NCI-H460 (cell line): ENCODE data around the gene FEV. TPM values are rescaled to one million over a fixed set of nuclear protein-coding genes. Genes with fewer than 3 reads are reported as not detected.

Experiments
- DNase-seq: peaks from one replicate; pipeline ENCODE4 v3.0.0-alpha.2; 2016; ENCODE audit warnings: low read depth; ENCODE audit errors: extremely low read depth
- total RNA-seq: library from RNA; depleted of rRNA; stranded (reverse); fragments of >200 nt; shearing (Covaris generic); gene quantifications from 2 replicates; pipeline ENCODE4 v1.2.3, GENCODE V29; 2014

The FEV gene
- total RNA-seq, 1 experiment from 2014 or later, result not detected

DNA sequence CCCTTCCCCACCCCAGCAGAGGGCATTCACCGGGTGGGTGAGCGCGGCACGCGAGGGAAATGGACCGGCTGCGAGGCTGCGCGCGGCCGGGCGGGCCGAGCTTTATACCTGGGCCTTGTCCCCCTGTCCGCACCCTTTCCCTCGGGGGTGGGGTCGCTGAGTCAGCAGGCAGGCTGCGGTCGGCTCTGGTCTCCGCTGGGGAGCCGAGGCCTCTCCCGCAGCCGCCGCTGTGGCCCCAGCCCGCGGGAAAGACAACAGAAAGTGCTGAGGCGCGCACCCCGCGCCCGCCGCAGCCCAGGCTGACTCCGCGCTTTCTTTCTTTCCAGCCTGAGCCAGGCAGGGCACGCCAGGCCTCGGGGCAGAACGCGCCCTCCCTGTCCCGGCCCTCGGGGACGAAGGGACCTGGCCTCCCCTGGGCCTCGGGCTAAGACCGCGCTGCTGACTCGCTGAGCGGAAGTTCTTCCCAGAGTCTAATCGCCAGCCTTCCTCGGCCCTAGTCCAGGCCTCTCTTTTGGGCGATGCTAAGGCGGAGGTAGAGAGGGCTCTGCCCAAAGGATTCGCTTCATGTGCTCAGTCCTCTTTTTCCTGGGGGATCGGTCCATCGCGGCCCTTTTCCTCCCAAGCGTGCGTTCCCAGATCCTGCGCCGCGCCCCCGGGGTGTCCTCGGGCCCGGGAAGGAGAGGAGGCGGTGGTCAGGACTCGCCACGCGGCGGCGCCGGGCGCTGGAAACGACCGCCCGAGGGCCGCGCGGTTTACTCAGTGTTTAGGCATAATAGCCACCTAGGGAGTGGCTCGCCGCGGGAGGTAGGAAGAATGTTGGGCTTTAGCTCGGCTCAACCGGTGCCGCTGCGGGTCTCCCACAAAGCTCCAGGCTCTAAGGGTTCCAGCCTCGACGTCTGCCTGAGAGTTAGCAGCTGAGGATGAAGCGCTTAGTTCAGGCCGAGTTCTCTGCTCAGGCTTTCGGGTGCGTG lies 8.6 kb upstream of the FEV start, which contains the start of gene CRYBA2:
Gene CRYBA2 (minus strand): TSS at position 78 of the 971 bp plus-strand sequence. CDS start 246 bp downstream, outside the sequence.
- DNase-seq, result no peak

DNA sequence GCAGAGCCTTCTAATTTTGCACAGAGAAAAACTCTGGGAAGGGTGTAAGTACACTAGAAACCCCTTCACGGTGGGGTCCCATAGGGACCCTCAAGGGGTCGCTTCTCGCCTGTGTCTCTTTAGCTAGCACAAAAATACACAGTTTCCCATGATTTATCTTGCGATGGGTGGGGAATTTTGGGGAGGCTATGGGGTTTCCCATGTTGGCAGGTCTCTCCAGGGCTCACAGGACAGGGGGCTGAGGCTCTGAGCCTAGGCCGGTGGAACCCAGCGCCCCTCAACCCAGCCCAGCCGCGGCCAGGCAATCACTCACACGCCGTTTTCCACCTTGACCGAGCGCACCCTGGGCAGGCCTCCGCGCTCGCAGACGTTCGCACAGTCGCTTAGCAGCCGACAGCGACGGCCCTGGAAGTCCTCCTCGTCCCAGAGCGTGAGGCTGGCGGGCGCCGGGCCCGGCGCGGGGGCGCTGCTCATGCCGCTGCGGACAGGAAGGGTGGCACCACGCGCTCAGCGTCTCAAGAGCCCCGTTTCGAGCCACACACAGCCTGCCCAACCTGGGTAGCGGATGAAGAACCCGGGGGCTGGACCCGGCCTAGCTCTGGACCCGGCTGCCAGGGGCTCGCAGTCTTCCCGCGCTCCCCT lies 7.8 kb upstream of the FEV start:
- no peak for DNase-seq

DNA sequence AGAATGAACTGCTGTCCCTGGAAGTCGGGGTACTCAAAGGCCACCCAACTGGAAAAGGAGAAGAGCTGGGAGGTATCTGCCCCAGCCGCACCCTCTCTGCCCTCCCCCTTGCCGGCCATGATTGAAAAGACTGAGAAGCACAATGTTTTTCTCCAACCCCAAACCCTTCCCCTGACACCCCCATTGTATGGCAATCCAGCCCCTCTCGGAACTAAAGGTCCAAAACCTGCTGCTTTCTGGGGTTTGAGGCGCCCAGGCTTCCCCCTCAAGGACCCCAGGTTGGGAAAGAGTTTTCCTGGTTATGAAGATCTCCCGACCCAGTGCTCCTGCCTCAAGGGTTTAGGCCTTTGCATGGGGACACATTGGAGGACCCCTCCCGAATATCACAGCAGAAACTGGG lies 7.2 kb upstream of the FEV start:
- DNase-seq, result no peak

DNA sequence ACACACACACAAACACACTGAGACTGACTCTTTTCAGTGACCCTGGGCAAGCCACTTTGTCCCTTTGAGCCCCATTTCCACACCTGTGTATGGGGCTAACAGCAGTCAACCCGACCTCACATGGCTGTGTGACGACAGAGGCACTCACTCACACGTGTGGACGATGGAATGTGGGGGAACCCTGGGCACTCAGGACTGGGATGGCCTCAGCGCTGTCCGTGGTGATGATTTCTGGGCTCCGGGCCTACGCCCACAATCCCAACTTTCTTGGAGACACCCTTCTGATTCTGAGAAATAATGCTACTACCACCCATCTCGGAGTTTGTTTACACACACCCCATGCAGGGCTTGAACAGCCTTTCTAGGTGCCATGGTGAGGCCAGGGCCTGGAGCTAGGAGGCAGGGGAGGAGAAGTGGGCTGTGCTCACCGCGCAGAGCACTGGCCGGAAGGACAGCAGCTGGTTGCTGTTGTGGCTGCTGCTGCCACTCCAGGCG lies 6.7 kb upstream of the FEV start:
- DNase-seq, result no peak

DNA sequence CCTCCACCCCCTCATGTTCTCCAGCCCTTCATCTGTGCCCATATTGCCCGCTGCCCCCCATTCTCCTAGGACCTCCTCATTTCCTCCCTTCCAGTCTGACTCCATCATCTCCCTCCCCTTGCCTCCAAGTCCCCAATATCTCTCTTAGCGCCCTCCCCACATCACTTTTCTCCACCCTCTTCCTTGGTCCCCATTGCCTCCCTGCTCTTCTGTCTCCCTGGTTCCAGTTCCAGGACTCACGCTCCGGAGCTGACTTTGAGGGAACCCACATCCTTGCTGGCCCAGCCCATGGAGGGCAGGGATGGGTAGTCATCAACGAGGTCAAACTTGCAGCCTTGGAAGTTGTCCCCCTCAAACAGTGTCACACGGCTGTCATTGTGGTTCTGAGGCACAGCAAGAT lies 5.6 kb upstream of the FEV start:
- DNase-seq, result no peak

DNA sequence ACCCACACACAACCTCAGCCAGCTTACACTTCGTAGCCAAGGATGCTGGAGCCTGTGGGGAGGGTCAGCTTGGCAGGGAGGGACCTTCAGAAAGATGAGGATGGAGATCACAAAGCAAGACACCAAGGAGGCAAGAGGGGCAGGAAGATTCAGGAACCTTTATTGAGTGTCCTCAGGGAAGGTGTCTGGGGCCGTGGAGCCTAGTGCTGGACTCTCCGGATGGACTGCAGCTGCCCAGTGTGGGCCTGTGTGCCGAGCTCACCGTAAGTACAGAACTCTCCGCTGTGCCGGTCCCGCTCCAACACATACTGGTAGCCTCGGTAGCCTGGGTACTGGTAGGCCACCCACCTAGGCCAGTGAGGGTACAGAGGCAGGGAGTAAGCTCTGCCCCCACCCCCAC lies 5.1 kb upstream of the FEV start:
- no peak for DNase-seq

DNA sequence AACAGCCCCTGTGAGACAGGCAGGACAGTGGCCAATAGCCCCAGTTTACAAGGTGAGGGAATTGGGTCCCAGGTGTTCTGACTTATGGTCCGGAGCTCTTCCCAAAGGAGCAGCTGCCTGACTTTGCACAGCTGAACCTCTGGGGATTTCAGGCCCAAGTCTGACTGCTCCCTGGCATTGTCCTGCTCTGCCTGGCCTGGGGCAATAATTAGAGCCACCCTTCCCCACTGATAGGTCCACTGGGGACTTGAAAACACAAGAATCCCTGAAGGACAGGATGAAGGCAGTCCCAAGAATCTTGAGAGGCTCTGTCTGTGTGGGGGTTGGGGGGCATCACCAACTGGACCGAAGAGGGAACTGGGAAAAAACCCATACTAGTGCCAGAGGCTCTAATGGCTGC lies 3.7 kb upstream of the FEV start:
- no peak for DNase-seq

DNA sequence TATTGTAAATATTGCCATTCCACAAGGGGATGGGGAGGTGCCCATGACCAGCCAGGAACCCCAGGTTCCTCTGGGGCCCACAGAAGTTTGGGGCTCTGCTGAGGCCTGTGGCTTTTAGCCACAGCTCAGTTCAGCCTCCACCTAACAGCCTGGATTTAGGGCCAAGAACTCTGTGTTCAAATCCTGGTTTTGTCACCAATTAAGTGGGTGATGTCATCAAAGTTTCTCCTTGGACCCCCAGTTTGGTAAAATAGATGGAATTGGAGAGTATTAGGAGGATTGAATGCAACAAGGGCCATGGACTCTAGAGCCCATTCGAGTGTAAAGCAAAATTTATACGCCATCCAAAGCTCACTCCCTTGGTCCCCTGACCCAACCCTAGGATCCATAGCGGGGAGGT lies 3.2 kb upstream of the FEV start:
- DNase-seq, result no peak

DNA sequence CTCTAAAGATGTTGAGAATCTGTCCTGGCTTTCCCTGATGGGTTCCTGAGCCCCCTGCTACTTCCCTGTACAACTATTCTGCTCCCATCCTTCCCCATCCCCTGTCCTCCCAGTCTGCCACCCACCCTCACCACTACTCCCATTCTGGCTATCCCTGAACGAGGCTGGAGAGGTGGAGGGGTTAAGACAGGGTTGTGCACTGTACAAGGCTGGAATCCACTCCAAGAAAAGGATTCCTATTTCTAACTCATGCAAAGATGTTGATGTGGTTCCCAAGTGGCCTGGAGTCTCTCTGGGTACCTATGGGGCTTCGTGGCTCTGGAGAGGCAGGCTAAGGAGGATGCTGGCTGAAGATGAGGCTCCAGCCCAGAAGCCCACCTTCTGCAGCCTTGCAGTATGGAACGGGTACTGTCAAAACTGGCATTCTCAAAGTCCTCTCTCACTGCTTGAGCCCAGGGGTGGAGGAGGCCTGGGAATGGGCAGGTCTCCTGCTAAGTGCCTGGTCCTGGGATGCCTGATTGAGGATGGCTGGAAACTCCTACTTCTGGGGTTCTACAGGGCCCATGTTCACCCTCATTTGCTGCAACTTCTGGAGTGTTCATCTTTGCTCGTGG lies 1.3 kb upstream of the FEV start:
- no peak for DNase-seq

DNA sequence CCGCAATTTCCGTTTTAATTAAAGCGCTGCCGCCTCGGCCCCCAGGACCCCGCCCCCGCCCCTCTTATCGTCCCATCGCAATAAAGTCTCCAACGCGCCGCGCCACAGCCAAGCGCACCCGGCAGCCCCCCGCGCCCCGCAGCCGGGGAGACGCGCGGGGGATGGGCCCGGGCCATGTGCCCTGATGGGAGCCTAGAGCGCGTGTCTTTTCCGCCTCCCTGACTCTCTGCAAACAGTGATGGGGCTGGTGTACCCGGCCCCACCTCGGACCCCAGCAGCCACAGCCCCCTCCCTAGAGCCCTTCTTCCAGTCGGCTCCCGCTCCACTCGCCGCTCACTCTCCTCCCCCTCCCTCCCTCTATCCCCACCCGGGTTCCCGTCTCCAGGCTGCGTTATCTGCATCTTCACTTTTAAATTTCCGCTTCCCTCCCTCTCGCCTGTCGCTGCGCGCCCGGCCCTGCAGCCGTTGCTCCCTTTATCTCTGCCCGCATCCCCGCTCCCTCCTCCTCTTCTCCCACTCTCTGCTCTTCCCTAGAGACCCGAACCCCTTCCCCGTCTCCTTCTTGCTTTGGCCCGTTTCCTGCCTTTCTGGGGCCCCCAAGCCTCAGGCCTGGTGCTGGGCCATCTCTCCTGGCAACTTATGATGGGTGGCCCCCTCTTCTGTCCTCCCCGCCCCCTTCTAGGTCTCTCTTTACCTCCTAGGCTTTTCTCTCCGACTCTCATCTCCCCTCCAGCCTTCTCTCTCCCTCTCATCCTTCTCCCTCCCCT lies 524 bp upstream of the FEV start:
- DNase-seq, result no peak

DNA sequence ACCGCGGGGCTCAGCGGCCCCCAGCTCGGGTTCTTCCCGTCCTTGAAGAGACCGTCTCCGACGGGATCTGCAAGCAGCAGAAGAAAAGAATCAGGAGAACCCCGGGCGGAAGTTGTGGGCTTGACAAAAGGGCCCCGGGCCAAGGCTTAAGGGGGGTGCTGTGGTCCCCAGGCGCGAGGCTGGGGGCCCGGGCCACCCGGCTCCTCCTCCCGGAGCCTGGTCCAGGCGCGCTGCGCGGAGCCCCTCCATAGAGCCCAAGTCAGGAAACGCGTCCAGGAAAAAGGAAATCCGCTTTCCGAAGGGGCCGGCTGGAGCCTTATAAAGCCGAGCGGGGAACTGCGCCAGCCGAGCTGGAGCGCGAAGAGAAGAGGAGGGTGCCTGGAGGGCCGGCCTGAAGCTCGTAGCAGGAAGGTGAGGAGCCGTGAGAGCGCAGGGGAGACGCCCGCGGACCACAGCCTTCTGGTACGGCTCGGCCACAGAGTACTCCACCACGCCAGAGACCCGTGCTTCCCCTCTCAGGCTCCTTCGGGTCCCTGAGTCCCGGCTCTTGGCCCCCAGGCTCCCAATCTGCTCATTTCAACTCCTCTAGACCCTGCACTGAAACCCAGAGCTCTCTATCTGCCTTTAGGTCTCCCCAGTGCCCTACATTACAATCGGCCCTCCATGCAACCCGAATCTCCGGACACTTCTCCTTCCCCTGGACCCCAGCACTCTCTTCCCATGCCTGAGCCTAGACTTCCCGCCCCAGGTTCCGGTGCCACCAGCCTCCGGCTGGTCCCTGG lies 554 bp downstream of the FEV start:
- DNase-seq, result no peak

DNA sequence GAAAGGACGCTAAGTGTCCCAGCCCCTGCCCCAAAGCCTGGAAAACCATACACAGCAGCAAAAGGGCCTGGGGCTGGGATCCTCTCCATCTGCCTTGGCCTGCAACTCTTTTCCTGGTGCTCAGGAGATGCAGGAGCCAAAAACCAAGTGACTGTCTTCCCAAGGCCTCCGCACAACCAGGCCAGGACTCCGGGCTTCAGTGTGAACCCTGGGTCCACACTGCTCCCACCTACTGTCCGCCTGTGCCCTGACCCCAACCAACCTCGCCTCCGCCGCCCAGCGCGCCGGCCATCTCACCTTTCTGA lies 1.1 kb downstream of the FEV start:
- no peak for DNase-seq

DNA sequence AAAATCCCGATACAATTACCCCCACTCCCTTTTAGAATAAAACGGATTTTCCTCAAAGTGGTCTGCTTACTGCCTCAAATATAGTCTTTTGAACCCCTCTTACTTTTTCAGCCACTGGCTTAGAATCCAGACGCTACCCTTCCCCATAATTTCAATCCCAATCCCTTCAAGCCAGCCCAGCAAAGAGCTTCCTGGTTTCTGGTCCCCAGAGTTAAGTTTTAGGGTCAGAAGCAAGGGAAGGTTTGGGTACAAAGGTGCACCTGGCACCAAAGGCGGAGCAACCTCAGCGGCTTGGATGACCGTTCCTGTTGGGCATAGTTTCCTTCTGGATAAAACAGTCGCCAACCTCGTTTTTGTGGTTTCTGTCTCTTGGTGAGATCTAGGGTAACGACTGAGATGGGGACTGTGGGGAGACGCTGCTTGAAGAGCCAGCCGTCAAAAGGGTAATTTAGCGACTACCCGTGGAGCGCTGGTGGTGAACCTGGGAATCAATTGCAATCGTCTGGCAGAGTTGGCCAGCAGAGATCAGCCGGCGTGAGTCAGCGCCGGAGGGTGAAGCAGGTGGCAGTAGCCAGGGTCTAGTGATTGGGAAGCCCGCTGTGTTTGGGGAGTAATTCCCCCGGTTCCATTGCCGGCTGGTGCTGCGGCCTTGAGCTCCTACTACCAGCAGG lies 1.6 kb downstream of the FEV start:
- no peak for DNase-seq

DNA sequence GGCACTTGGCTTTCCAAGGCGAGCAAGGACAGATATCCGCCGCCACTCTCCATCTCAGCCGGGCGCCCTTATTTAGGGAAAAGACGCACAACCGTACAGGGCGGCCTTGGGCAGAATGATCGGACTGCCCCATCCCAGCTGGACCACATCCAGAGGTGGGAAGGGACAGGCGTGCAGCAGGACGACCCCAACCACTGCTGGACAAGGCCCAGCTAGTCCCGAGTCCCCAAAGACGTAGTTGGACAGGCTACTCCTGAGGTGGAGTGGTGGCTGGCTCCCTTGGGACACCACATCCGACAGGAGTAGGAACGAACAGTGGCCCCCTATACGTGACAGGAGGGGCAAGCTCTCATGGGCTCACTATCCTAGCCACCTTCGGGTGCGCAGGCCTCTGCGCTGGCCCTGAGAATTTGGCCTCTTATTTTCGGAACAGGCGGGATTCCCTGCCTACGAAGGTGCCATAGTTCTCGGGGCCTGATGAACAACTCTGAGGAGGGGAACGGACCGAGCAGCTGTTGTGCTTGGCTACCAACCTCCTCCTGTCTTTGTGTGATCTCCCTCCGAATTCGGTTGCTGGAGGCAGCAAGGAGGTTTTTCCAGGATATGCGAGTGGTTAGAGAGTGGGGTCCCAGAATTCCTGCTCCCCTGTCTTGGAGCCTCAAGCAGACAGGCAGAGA lies 2.3 kb downstream of the FEV start:
- no peak for DNase-seq

DNA sequence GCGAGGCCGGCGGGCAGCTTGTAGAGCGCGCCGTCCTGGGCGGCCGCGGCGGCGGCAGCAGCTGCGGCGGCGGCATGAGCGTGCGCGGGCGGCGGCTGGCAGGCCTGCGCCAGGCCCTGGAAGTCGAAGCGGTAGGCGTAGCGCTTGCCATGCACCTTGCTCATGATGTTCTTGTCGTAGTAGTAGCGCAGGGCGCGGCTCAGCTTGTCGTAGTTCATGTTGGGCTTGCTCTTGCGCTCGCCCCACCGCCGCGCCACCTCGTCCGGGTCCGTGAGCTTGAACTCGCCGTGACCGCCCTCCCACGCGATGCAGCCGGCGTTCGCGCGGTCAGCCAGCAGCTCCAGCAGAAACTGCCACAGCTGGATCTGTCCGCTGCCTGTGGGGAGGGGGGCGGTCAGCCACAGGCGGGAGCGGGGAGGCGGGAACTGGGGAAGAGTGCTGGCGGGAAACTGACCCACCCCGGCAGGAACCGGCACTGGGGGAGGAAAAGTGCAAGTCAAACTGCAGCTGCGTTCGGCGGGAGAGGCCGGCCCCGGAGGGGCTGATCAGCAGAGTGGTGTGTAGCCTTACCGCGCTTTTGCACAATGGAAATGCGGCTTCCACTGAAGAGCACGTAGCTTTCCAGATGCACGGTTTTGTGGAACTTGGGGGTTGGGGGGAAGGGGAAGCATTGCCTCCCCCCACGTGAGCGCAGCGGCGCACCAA lies 3.0 kb downstream of the FEV start:
- DNase-seq, result no peak

DNA sequence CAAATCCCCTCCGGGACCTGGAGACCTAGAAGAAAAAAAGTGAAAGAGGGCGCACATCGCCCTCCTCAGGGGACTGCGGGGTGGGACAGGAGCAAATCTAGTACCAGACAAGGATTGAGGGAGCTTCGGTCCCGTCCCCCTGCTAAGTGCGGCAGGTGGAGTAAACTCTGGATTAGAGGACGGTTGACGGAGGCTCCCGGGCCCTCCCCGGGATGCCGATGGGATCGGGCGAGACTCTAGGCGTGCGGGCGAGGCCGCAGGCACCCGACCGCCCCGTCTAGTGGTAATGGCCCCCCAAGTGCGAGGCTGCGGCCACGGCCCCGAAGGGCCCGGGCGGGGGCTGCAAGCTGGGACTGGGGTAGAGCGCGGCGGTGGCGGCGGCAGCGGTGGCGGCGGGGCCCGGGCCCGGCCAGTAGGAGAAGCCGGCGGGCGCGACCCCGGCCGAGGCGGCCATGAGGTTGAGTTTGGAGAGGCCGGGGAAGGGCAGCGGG lies 3.5 kb downstream of the FEV start:
- DNase-seq, result no peak

DNA sequence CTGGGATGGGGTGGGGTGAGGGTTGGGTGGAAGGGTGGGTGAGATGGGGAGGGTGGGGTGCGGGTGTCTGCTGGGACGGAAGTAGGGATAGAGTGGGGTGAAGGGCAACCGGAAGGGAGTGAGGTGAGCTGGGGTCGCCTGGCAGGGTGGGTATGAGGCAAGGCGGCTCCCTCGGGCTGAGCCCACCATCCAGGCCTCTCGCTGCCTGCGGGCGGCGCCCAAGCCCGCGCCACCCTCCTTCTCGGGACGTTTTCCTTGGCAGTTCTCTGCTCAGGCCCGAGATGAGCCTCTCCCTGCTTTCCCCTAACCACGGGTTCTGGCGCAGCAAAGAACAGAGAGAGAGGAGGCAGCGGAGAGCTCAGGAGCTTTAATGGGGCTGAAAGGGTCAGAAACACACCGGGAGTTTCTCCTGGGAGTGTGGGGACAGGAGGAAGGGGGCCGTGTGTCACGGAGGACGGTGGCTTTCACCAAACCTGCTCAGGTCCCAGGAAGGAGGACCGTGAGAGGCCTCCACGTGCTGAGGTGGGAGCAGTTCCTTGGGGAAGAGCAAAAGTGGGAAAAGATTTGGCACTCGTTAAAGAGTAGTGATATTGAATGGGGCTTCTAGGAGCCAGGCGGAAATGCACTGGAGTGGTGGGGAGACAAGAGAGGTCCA lies 4.1 kb downstream of the FEV start:
- no peak for DNase-seq
